IMR-90 (cell line): ENCODE data around the gene JMJD1C. TPM values are rescaled to one million over a fixed set of nuclear protein-coding genes. Genes with fewer than 3 reads are reported as not detected.

ENCODE experiments used
- ATAC-seq: fragments of 200-7000 bp; cut with Tn5 transposase; 2 replicates; pipeline ENCODE4 v1.9.1; 2020; ENCODE audit warnings: low read depth, mild to moderate bottlenecking, moderate library complexity
- BruUV-seq: library from RNA; stranded (reverse); fragments of 400-500 nt; replicated peaks from 2 replicates; lab custom pipeline; 2021; lab: Mats Ljungman, UMichigan
- CTCF ChIA-PET: fragments of 300-600 bp; formaldehyde crosslinking; extraction: SDS; loops from one replicate; lab custom pipeline; 2021; ENCODE audit warnings: antibody characterized with exemption; lab: Yijun Ruan, JAX
- POLR2A ChIA-PET: fragments of 300-600 bp; sonication (Branson Sonifier 250); formaldehyde crosslinking; loops from one replicate; lab custom pipeline; 2022; ENCODE audit warnings: antibody characterized with exemption; ENCODE audit not compliant: unreplicated experiment; lab: Charles Lee
- DNase-seq: peaks from one replicate; pipeline ENCODE4 v3.0.0; 2013
- H2AFZ ChIP-seq: replicated peaks from 2 replicates; pipeline ENCODE3; 2013; ENCODE audit warnings: low read length, mild to moderate bottlenecking; ENCODE audit not compliant: poor library complexity
- H2AK5ac ChIP-seq: 2 replicates; pipeline ENCODE4 v1.6.1; 2013; ENCODE audit warnings: low read depth, low read length, inconsistent platforms
- H2AK9ac ChIP-seq: replicated peaks from 2 replicates; pipeline ENCODE3; 2013; ENCODE audit warnings: mild to moderate bottlenecking, low read depth, low read length, moderate library complexity; ENCODE audit not compliant: poor library complexity
- H2BK120ac ChIP-seq: 2 replicates; pipeline ENCODE4 v1.6.1; 2013; ENCODE audit warnings: low read depth, low read length, inconsistent platforms
- H2BK15ac ChIP-seq: 3 replicates; pipeline ENCODE4 v1.6.1; 2013; ENCODE audit warnings: low read depth, low read length, inconsistent platforms
- H2BK20ac ChIP-seq: 2 replicates; pipeline ENCODE4 v1.6.1; 2013; ENCODE audit warnings: low read depth, mild to moderate bottlenecking, inconsistent platforms, low read length, moderate library complexity
- H2BK5ac ChIP-seq: 2 replicates; pipeline ENCODE4 v1.6.1; 2013; ENCODE audit warnings: mild to moderate bottlenecking, low read depth, low read length, inconsistent platforms; ENCODE audit not compliant: poor library complexity, severe bottlenecking
- H3K14ac ChIP-seq: replicated peaks from 2 replicates; pipeline ENCODE4 v1.6.1; 2013; ENCODE audit warnings: low read depth, low read length, inconsistent platforms
- H3K18ac ChIP-seq: 2 replicates; pipeline ENCODE4 v1.6.1; 2013; ENCODE audit warnings: low read depth, low read length, control low read depth
- H3K23ac ChIP-seq: 2 replicates; pipeline ENCODE4 v1.6.1; 2013; ENCODE audit warnings: low read depth, low read length, inconsistent platforms
- H3K27ac ChIP-seq: 2 replicates; pipeline ENCODE4 v1.5.1; 2013; ENCODE audit warnings: mild to moderate bottlenecking, control low read depth, low read length; ENCODE audit not compliant: insufficient read depth
- H3K27me3 ChIP-seq: 2 replicates; pipeline ENCODE4 v1.6.1; 2013; ENCODE audit warnings: low read length; ENCODE audit not compliant: control insufficient read depth, insufficient read depth
- H3K36me3 ChIP-seq: 2 replicates; pipeline ENCODE4 v1.6.1; 2013; ENCODE audit warnings: low read length, mixed read lengths; ENCODE audit not compliant: control insufficient read depth, insufficient read depth
- H3K4ac ChIP-seq: 2 replicates; pipeline ENCODE4 v1.6.1; 2013; ENCODE audit warnings: low read depth, low read length, inconsistent platforms
- H3K4me1 ChIP-seq: 2 replicates; pipeline ENCODE4 v1.6.1; 2013; ENCODE audit warnings: low read length, mixed read lengths; ENCODE audit not compliant: control insufficient read depth, insufficient read depth
- H3K4me2 ChIP-seq: 2 replicates; pipeline ENCODE4 v1.6.1; 2013; ENCODE audit warnings: low read depth, mild to moderate bottlenecking, control low read depth, low read length, moderate library complexity
- H3K4me3 ChIP-seq: 2 replicates; pipeline ENCODE4 v1.5.1; 2013; ENCODE audit warnings: low read depth, mild to moderate bottlenecking, control low read depth, low read length, moderate library complexity; ENCODE audit not compliant: insufficient read depth
- H3K56ac ChIP-seq: 2 replicates; pipeline ENCODE4 v1.6.1; 2013; ENCODE audit warnings: low read length, inconsistent platforms; ENCODE audit not compliant: insufficient read depth; ENCODE audit errors: extremely low read depth
- H3K79me1 ChIP-seq, 2 experiments: 2 replicates each; pipeline ENCODE4 v1.6.1; 2013; ENCODE audit warnings: low read length in 2 of 2, inconsistent platforms in 1 of 2, low read depth in 1 of 2
- H3K9ac ChIP-seq: 2 replicates; pipeline ENCODE4 v1.6.1; 2013; ENCODE audit warnings: low read depth, low read length, control low read depth
- H3K9me1 ChIP-seq: 2 replicates; pipeline ENCODE4 v1.6.1; 2013; ENCODE audit warnings: low read length, inconsistent platforms; ENCODE audit not compliant: insufficient read depth
- H3K9me3 ChIP-seq: 2 replicates; pipeline ENCODE4 v1.6.1; 2013; ENCODE audit warnings: low read length; ENCODE audit not compliant: control insufficient read depth, insufficient read depth
- H4K20me1 ChIP-seq: 2 replicates; pipeline ENCODE4 v1.6.1; 2013; ENCODE audit warnings: low read length, inconsistent platforms; ENCODE audit not compliant: insufficient read depth
- H4K5ac ChIP-seq: 2 replicates; pipeline ENCODE4 v1.6.1; 2013; ENCODE audit warnings: mild to moderate bottlenecking, low read depth, low read length, control low read depth
- H4K8ac ChIP-seq, 2 experiments: 2 replicates each; pipeline ENCODE4 v1.6.1; 2013; ENCODE audit warnings: low read depth in 2 of 2, low read length in 2 of 2, control low read depth in 1 of 2, inconsistent platforms in 1 of 2
- H4K91ac ChIP-seq: 2 replicates; pipeline ENCODE4 v1.6.1; 2013; ENCODE audit warnings: low read depth, low read length, inconsistent platforms; ENCODE audit not compliant: insufficient read depth
- dilution Hi-C: fragments of 300-500 bp; cut with HindIII; formaldehyde crosslinking; loops from one replicate; pipeline ENCODE4 v1.14.3; 2018; ENCODE audit warnings: low sequenced_read_pairs; ENCODE audit not compliant: unreplicated experiment
- in situ Hi-C: fragments of 300-500 bp; cut with MboI; formaldehyde crosslinking; loops from 3 replicates; pipeline ENCODE4 v1.14.3; 2019; ENCODE audit warnings: low sequenced_read_pairs, inconsistent platforms, mixed read lengths
- intact Hi-C: fragments of 100-400 bp; cut with micrococcal nuclease; formaldehyde crosslinking; loops from 2 replicates; pipeline ENCODE4 v1.10.0; 2022
- polyA plus RNA-seq, 3 experiments: library from polyadenylated mRNA; depleted of rRNA; stranded (reverse); fragments of >200 nt; gene quantifications; 2 replicates each; pipeline ENCODE4 v1.2.3, GENCODE V29; 2012; ENCODE audit warnings: low replicate concordance in 1 of 3
- total RNA-seq: library from RNA; depleted of rRNA; stranded (reverse); fragments of >200 nt; gene quantifications from 2 replicates; pipeline ENCODE4 v1.2.3, GENCODE V29; 2012
- TF ChIP-seq, protein P1 (sequence below): fragments of 150-350 bp; IDR thresholded peaks from 2 replicates; pipeline ENCODE4 v1.6.1; 2017; ENCODE audit warnings: mild to moderate bottlenecking, antibody characterized with exemption, low read length, low read depth

The JMJD1C gene
- total and polyA plus RNA-seq, 2 of the 4 experiments (the other 2 are of a cell fraction) = 15.6 to 96.8 TPM

DNA sequence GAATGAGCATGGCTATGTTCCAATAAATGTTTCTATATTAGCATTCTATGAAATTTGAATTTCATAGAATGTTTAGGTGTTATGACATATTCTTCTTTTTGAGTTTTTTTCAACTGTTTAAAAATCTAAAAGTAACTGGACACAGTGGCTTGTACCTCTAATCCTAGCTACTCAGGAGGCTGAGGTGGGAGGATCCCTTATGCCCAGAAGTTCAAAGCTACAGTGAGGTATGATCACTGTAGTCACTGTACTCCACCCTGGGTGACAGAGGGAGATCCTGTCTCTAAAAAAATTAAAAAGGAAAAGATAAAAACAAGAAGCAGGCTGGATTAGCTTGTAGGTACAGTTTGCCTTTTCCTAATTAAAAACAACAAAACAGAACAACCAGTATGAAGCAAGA, 237.5 kb downstream of the JMJD1C start:
- H3K27ac ChIP-seq = no peak overlapping the region
- dilution Hi-C loops = no loop called here
- H3K9me3 ChIP-seq = no peaks in the 10 kb centered on the region
- ChIA-PET CTCF (interaction anchor here (0.6 to 0.8 kb wide), 2 partner anchors 11 to 71 kb away, joined by 3 read pairs; no protein-coding TSS in a partner anchor), POLR2A (no interaction called here)
- no peak overlapping the region for H2BK120ac ChIP-seq
- H3K9me1 ChIP-seq = no peaks in the 10 kb centered on the region
- peaks cover 3% of the 10 kb centered on the region; the same call in 1 of the 2 replicates for H3K36me3 ChIP-seq
- no peak overlapping the region for H3K4me2 ChIP-seq
- no peak overlapping the region for H3K4me3 ChIP-seq
- intact Hi-C loops = no loop called here
- BruUV-seq = no TSS peak
- no peak overlapping the region for H2AFZ ChIP-seq
- no peak overlapping the region for H3K18ac ChIP-seq
- no peak overlapping the region for H2AK5ac ChIP-seq
- no peak overlapping the region for H3K14ac ChIP-seq
- peaks cover 4% of the 10 kb centered on the region for H3K4me1 ChIP-seq
- DNase-seq (no peak), ATAC-seq (no peak)
- no peak overlapping the region for H3K9ac ChIP-seq
- no peak overlapping the region for H3K23ac ChIP-seq
- TF ChIP-seq, protein P1, sequence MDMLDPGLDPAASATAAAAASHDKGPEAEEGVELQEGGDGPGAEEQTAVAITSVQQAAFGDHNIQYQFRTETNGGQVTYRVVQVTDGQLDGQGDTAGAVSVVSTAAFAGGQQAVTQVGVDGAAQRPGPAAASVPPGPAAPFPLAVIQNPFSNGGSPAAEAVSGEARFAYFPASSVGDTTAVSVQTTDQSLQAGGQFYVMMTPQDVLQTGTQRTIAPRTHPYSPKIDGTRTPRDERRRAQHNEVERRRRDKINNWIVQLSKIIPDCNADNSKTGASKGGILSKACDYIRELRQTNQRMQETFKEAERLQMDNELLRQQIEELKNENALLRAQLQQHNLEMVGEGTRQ = no peak
- H2BK20ac ChIP-seq = no peak overlapping the region
- no peak overlapping the region for H4K8ac ChIP-seq
- no peak overlapping the region for H3K56ac ChIP-seq
- no peak overlapping the region for H2BK15ac ChIP-seq
- no peak overlapping the region for H4K91ac ChIP-seq
- H3K27me3 ChIP-seq = no peaks in the 10 kb centered on the region
- H4K5ac ChIP-seq = no peak overlapping the region
- no peak overlapping the region for H3K4ac ChIP-seq
- H4K20me1 ChIP-seq = peaks cover 20% of the 10 kb centered on the region; the same call in 1 of the 2 replicates
- in situ Hi-C loops = no loop called here
- no peak overlapping the region for H2BK5ac ChIP-seq
- H3K79me1 ChIP-seq = peaks cover 25 to 59% of the 10 kb centered on the region in 2 experiments
- H2AK9ac ChIP-seq = no peak overlapping the region
